Ascending aorta (tissue), 2 donors: ENCODE data around the gene AOPEP. TPM values are rescaled to one million over a fixed set of nuclear protein-coding genes. Genes with fewer than 3 reads are reported as not detected.
A peak's percentile ranks its signal among the peaks of the same experiment; 100 is the strongest.

Source experiments
- DNase-seq, 2 donors: peaks; one replicate each; pipeline ENCODE4 v3.0.0-alpha.2; 2019; ENCODE audit warnings: low spot score in 2 of 2
- H3K27ac ChIP-seq, 2 donors: fragments of 200-600 bp; sonication (generic); one replicate each; pipeline ENCODE4 v1.5.1; 2016 to 2017; ENCODE audit warnings: mild to moderate bottlenecking in 1 of 2
- H3K27me3 ChIP-seq: fragments of 200-600 bp; sonication (generic); one replicate; pipeline ENCODE4 v1.5.1; 2017
- H3K36me3 ChIP-seq, 2 donors: fragments of 200-600 bp; sonication (generic); one replicate each; pipeline ENCODE4 v1.5.1; 2016
- H3K4me1 ChIP-seq, 2 donors: fragments of 200-600 bp; sonication (generic); one replicate each; pipeline ENCODE4 v1.5.1; 2016 to 2017; ENCODE audit warnings: mild to moderate bottlenecking in 1 of 2
- H3K4me3 ChIP-seq, 2 donors: fragments of 200-600 bp; sonication (generic); one replicate each; pipeline ENCODE4 v1.5.1; 2016 to 2017; ENCODE audit warnings: mild to moderate bottlenecking in 1 of 2
- H3K9me3 ChIP-seq, 2 donors: fragments of 200-600 bp; sonication (generic); one replicate each; pipeline ENCODE4 v1.5.1; 2016
- intact Hi-C: fragments of 100-400 bp; cut with DNase I; formaldehyde crosslinking; loops from one replicate; pipeline ENCODE4 v1.15.1; 2023
- total RNA-seq: library from RNA; depleted of rRNA; stranded (reverse); fragments of >200 nt; gene quantifications from one replicate; pipeline ENCODE4 v1.1.0, GENCODE V29; 2016
- TF ChIP-seq, protein P1 (sequence below), 3 experiments: fragments of 200-600 bp in 2 of 3; fragments of 450-650 bp in 1 of 3; sonication (generic) in 2 of 3; IDR thresholded peaks; one replicate each; pipeline ENCODE4 v1.5.1; 2016 to 2019; ENCODE audit warnings: antibody characterized with exemption in 3 of 3, mild to moderate bottlenecking in 1 of 3, moderate library complexity in 1 of 3

The AOPEP gene
- total RNA-seq, 1 donor from 2014 or later, result 333 TPM

DNA sequence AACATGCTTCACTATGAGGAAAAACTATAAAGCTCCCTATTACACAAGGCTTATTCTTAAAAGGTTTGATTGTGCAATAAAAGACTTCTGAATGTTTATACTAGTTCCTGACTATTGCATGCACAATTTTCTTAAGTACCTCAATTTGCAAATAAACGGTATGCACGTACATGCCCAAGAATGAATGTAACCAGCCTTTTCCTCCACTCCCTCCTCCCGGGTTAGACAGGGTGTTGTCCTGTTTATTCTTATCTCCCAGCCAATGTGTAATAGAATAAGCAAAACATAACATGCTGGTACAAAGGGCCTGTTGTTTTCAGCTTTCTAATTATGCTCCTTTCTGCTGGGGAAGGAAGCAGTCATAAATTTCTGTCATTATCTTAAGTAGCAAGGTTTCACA, 79.1 kb downstream of the AOPEP start:
- DNase-seq, result peak in 1 of 2 donors; percentile 71
- TF ChIP-seq, protein P1, sequence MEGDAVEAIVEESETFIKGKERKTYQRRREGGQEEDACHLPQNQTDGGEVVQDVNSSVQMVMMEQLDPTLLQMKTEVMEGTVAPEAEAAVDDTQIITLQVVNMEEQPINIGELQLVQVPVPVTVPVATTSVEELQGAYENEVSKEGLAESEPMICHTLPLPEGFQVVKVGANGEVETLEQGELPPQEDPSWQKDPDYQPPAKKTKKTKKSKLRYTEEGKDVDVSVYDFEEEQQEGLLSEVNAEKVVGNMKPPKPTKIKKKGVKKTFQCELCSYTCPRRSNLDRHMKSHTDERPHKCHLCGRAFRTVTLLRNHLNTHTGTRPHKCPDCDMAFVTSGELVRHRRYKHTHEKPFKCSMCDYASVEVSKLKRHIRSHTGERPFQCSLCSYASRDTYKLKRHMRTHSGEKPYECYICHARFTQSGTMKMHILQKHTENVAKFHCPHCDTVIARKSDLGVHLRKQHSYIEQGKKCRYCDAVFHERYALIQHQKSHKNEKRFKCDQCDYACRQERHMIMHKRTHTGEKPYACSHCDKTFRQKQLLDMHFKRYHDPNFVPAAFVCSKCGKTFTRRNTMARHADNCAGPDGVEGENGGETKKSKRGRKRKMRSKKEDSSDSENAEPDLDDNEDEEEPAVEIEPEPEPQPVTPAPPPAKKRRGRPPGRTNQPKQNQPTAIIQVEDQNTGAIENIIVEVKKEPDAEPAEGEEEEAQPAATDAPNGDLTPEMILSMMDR (IDR thresholded peaks at IDR 0.05), result no peak
- intact Hi-C loops, result loop anchor here (5.0 kb wide), 2 partner anchors 97 to 197 kb away; no protein-coding TSS in a partner anchor
- Histone ChIP-seq H3K4me1 (peaks cover 35 to 82% of the 10 kb centered on the region in 2 donors), H3K27me3 (no peaks in the 10 kb centered on the region), H3K36me3 (peaks cover 0 to 3% of the 10 kb centered on the region in 2 donors), H3K9me3 (no peaks in the 10 kb centered on the region), H3K27ac (peak overlapping the region; percentile 94 to 96), H3K4me3 (no peak overlapping the region)

DNA sequence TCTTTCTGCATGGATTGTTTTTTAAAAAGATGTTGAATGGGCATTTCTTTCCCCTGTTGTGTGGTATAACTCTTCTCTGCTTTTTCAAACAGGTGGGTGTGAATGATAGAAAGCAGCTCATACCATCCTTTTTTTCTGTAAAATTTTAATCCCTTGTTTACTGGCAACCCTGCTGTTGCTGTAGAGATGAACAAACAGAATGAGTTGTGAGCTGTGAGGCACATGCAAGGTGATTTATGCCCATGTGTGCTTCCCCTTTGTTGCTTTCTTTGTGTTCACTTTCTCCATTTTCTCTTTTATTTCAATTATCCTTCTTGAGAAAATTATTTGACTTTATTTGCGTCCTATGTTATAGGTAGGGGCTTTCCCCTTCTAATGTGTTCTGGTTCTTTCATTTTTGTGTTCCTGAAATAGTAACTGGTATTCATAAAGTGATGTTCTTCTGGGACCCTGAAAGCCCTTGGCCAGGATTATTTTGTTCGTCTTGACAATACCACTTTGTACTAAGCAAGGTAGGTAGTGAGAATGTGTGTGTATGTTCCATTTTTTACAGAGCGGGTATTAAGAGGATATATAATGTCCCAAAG, 79.9 kb downstream of the AOPEP start:
- Histone ChIP-seq H3K27me3 (no peaks in the 10 kb centered on the region), H3K4me1 (peaks cover 35 to 80% of the 10 kb centered on the region in 2 donors), H3K36me3 (peaks cover 0 to 3% of the 10 kb centered on the region in 2 donors), H3K9me3 (no peaks in the 10 kb centered on the region), H3K27ac (peak overlapping the region; percentile 94 to 96), H3K4me3 (no peak overlapping the region)
- intact Hi-C loops, result loop anchor here (5.0 kb wide), 2 partner anchors 96 to 196 kb away; no protein-coding TSS in a partner anchor
- DNase-seq, result no peak
- TF ChIP-seq, protein P1 (IDR thresholded peaks at IDR 0.05), result no peak

DNA sequence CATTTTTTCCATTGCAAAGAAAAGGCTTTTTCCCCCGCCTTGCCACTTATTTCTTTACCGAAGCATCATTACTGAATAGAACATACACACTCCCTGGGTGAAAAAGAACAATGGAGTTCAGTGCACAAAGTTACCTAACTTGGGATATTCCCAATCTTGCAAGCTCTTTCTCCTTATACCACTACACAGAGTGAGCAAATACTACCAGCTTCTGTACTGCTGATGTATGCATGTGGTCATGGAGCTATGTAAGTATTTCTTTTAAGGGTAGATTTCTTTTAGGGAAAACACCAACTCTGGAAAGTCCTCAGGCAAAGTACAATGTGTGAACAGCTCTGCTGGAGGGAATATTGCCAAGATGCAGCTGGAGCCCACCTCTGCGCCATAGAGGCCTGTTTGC, 81.1 kb downstream of the AOPEP start:
- no peak for DNase-seq
- Histone ChIP-seq H3K4me1 (peaks cover 31 to 85% of the 10 kb centered on the region in 2 donors), H3K4me3 (no peak overlapping the region), H3K9me3 (no peaks in the 10 kb centered on the region), H3K27me3 (no peaks in the 10 kb centered on the region), H3K36me3 (peaks cover 0 to 3% of the 10 kb centered on the region in 2 donors), H3K27ac (peak overlapping the region; percentile 94 to 96)
- TF ChIP-seq, protein P1 (IDR thresholded peaks at IDR 0.05), result no peak
- intact Hi-C loops, result loop anchor here (5.0 kb wide), 2 partner anchors 95 to 195 kb away; no protein-coding TSS in a partner anchor

DNA sequence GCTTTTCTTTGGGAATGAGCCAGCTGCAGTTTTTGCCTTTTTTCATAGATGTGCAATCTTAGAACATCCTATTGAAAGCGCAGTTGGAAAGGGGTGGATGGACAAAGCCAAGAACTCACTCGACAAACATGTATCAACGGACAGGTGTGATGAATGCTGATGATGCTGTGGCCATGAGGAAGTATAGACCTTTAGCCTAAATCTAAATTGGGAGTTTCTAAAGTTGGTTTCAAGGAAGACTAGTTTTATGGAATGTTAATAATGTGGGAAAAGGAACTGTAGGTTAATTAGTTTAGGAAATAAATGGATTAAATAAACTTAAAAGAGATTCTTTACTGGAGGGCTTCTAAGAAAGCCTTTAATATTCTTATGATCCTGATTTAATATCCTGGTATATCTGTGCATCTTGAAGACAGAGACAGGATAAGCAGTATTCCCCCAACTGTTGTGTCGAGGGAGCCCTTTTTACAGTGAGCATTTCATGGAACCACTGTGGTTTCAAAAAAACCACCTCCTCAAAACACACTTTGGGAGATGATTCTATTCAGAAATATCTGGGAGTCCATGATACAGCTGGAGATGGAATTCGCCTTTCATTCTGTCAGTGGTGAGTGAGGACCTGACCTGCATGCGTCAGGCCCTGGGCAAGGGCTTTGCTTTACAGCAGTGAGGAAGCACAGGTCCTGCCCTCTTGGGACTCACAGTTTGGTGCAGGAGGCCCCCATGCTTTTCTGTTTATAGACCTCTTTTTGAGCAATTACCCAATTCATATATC, 82.6 kb downstream of the AOPEP start:
- intact Hi-C loops, result loop anchor here (2.0 to 5.0 kb wide), 3 partner anchors 14 to 193 kb away; no protein-coding TSS in a partner anchor
- Histone ChIP-seq H3K27ac (peak overlapping the region; percentile 94 to 96), H3K27me3 (no peaks in the 10 kb centered on the region), H3K9me3 (no peaks in the 10 kb centered on the region), H3K36me3 (peaks cover 0 to 3% of the 10 kb centered on the region in 2 donors), H3K4me1 (peaks cover 30 to 75% of the 10 kb centered on the region in 2 donors), H3K4me3 (no peak overlapping the region)
- TF ChIP-seq, protein P1 (IDR thresholded peaks at IDR 0.05), result no peak
- no peak for DNase-seq

DNA sequence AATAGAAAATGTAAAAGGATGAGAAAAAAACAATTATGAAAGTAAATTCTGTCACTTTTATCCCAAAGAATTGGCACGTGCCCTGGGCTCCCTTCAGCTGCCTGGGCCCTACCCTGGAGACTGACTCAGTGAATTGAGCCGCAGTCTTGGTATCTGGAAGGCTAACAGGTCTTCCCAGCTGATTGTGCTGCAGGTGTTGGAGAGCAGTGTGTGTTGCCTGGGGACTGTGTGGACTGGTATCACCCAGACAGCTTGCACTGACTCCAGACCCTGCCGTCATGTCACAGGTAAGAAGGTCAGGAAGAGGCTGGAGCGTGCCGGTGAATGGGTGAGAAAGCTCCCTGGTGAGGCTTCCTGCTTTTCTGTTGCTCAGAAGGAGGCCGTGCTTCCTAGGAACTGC, 83.3 kb downstream of the AOPEP start:
- intact Hi-C loops, result loop anchor here (2.0 to 5.0 kb wide), 3 partner anchors 13 to 193 kb away; no protein-coding TSS in a partner anchor
- Histone ChIP-seq H3K27me3 (no peaks in the 10 kb centered on the region), H3K27ac (peak overlapping the region; percentile 94 to 96), H3K4me3 (no peak overlapping the region), H3K9me3 (no peaks in the 10 kb centered on the region), H3K36me3 (peaks cover 0 to 3% of the 10 kb centered on the region in 2 donors), H3K4me1 (peaks cover 24 to 69% of the 10 kb centered on the region in 2 donors)
- TF ChIP-seq, protein P1 (IDR thresholded peaks at IDR 0.05), result no peak
- no peak for DNase-seq
